ENCODE data around the gene TRIM23.

The TRIM23 gene

GRCh38 chr5:65555287-65555686 is 68.8 kb downstream of the TRIM23 start:
- DNase-seq (ENCODE audit: low read depth, low spot score): no peak
- in situ Hi-C loops (cut with HindIII; ENCODE audit: low sequenced_read_pairs): no loop called here
- no peak overlapping the region for H3K4me3 ChIP-seq (ENCODE audit: low read depth, low read length)
- TF ChIP-seq CTCF (IDR thresholded peaks at IDR 0.05; ENCODE audit: low read depth, low read length): no peak

GRCh38 chr5:65553941-65554340 is 70.2 kb downstream of the TRIM23 start:
- TF ChIP-seq CTCF (IDR thresholded peaks at IDR 0.05; ENCODE audit: low read depth, low read length): no peak
- no peak for DNase-seq (ENCODE audit: low read depth, low spot score)
- in situ Hi-C loops (cut with HindIII; ENCODE audit: low sequenced_read_pairs): no loop called here
- no peak overlapping the region for H3K4me3 ChIP-seq (ENCODE audit: low read depth, low read length)

GRCh38 chr5:65548281-65548680 is 75.9 kb downstream of the TRIM23 start:
- H3K4me3 ChIP-seq (ENCODE audit: low read depth, low read length): no peak overlapping the region
- no peak for DNase-seq (ENCODE audit: low read depth, low spot score)
- in situ Hi-C loops (cut with HindIII; ENCODE audit: low sequenced_read_pairs): no loop called here
- no peak for TF ChIP-seq CTCF (IDR thresholded peaks at IDR 0.05; ENCODE audit: low read depth, low read length)

- in situ Hi-C loops (cut with HindIII; ENCODE audit: low sequenced_read_pairs): no loop called here
- H3K4me3 ChIP-seq (ENCODE audit: low read depth, low read length): no peak overlapping the region
- no peak for DNase-seq (ENCODE audit: low read depth, low spot score)
- TF ChIP-seq CTCF (IDR thresholded peaks at IDR 0.05; ENCODE audit: low read depth, low read length): no peak
Observed at GRCh38 chr5:65546141-65546540, 78.0 kb downstream of the TRIM23 start.

- in situ Hi-C loops (cut with HindIII; ENCODE audit: low sequenced_read_pairs): no loop called here
- TF ChIP-seq CTCF (IDR thresholded peaks at IDR 0.05; ENCODE audit: low read depth, low read length): no peak
- no peak for DNase-seq (ENCODE audit: low read depth, low spot score)
- no peak overlapping the region for H3K4me3 ChIP-seq (ENCODE audit: low read depth, low read length)
Observed at GRCh38 chr5:65544473-65544872, 79.7 kb downstream of the TRIM23 start.

GRCh38 chr5:65539827-65540226 is 84.3 kb downstream of the TRIM23 start:
- in situ Hi-C loops (cut with HindIII; ENCODE audit: low sequenced_read_pairs): no loop called here
- no peak for DNase-seq (ENCODE audit: low read depth, low spot score)
- TF ChIP-seq CTCF (IDR thresholded peaks at IDR 0.05; ENCODE audit: low read depth, low read length): no peak

More at GRCh38 chr5:65539827-65540226, 84.3 kb downstream of the TRIM23 start:
- no peak overlapping the region for H3K4me3 ChIP-seq (ENCODE audit: low read depth, low read length)

Data from astrocyte of the spinal cord (primary cell).